ENCODE measurements around the gene CSPG4.
"Not testable (repeated sequence)": the region's sequence is repeated elsewhere in the genome, so short reads cannot be mapped to it uniquely, and the experiment has no call there.

Gene CSPG4

DNA sequence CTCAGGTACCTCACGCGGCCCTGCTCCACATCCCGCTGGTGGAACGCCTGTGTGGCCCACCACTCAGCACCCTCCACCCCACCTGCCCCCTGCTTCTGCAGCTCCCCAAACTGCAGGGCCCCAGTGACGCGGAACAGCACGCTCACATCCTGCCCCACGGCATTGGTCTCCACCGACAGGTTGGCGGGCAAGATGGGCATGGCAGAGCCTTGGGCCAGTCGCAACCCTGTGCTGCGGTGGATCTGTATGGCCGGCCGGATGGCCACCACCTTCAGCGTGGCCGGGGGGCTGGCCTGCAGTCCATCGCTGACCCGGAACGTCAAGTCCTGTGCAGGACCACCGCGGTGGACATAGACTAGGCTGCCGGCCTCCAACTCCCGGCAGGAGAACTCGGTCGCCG is 23.8 kb downstream of the CSPG4 start:
- TF ChIP-seq, protein P1, sequence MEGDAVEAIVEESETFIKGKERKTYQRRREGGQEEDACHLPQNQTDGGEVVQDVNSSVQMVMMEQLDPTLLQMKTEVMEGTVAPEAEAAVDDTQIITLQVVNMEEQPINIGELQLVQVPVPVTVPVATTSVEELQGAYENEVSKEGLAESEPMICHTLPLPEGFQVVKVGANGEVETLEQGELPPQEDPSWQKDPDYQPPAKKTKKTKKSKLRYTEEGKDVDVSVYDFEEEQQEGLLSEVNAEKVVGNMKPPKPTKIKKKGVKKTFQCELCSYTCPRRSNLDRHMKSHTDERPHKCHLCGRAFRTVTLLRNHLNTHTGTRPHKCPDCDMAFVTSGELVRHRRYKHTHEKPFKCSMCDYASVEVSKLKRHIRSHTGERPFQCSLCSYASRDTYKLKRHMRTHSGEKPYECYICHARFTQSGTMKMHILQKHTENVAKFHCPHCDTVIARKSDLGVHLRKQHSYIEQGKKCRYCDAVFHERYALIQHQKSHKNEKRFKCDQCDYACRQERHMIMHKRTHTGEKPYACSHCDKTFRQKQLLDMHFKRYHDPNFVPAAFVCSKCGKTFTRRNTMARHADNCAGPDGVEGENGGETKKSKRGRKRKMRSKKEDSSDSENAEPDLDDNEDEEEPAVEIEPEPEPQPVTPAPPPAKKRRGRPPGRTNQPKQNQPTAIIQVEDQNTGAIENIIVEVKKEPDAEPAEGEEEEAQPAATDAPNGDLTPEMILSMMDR (IDR thresholded peaks at IDR 0.05; ENCODE audit: poor library complexity, severe bottlenecking) = no peak
- no peak for ATAC-seq (ENCODE audit: low read depth)
- Histone ChIP-seq H3K36me3 (ENCODE audit: low read depth) (no peaks in the 10 kb centered on the region), H3K9me3 (ENCODE audit: severe bottlenecking) (no peaks in the 10 kb centered on the region), H3K27ac (ENCODE audit: poor library complexity, severe bottlenecking) (no peak overlapping the region), H3K4me1 (ENCODE audit: insufficient read depth, poor library complexity, severe bottlenecking) (peaks cover 2% of the 10 kb centered on the region), H3K27me3 (ENCODE audit: insufficient read depth, poor library complexity, severe bottlenecking) (no peaks in the 10 kb centered on the region), H3K4me3 (ENCODE audit: severe bottlenecking) (no peak overlapping the region)
- DNase-seq (ENCODE audit: low spot score) = no peak

- no peaks in the 10 kb centered on the region for H3K36me3 ChIP-seq (ENCODE audit: low read depth)
- DNase-seq (ENCODE audit: low spot score) (no peak), ATAC-seq (ENCODE audit: low read depth) (no peak)
- H3K9me3 ChIP-seq (ENCODE audit: severe bottlenecking) = no peaks in the 10 kb centered on the region
- no peak overlapping the region for H3K27ac ChIP-seq (ENCODE audit: poor library complexity, severe bottlenecking)
- H3K4me3 ChIP-seq (ENCODE audit: severe bottlenecking) = no peak overlapping the region
- H3K4me1 ChIP-seq (ENCODE audit: insufficient read depth, poor library complexity, severe bottlenecking) = no peaks in the 10 kb centered on the region
- no peaks in the 10 kb centered on the region for H3K27me3 ChIP-seq (ENCODE audit: insufficient read depth, poor library complexity, severe bottlenecking)
- TF ChIP-seq, protein P1 (IDR thresholded peaks at IDR 0.05; ENCODE audit: poor library complexity, severe bottlenecking) = no peak
Observed at GRCh38 chr15:75688278-75688557, 24.4 kb downstream of the CSPG4 start.

DNA sequence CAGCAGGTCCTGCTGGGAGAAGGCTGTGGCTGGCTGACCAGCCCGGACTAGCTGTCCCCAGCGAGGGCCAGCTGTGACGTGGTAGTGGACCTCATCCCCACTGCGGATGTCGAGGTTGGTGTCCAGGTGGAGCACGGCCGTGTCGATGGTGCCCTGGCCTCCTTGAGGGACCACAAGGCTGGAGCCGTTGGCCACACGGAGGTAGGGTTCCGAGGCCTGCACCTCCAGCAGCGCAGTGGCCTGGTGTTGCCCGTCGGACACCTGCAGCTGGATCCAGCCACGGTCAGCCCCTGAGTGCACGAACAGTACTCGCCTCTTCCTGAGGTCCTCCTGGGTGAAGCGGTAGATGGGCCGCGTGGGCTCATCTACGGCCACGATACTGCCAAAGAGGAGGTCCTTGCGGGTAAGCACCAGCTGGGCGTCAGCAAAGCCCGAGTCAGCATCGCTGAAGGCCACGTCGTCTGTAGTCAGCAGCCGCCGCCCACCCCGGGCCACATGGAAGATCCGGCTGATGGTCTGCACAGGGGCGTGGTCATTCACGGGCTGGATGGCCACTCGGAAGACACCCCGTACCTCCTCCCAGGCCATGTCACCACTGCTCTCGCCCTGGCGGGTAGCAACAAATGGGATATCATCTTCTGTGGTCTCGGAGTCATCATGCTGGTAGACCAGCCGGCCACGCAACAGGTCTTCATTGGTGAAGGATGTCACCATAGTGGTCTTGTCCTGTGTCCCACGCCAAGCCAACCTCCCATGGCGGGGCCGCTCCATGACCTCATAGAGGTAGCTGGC is 25.0 kb downstream of the CSPG4 start:
- no peaks in the 10 kb centered on the region for H3K9me3 ChIP-seq (ENCODE audit: severe bottlenecking)
- H3K27me3 ChIP-seq (ENCODE audit: insufficient read depth, poor library complexity, severe bottlenecking) = no peaks in the 10 kb centered on the region
- H3K4me3 ChIP-seq (ENCODE audit: severe bottlenecking) = no peak overlapping the region
- H3K36me3 ChIP-seq (ENCODE audit: low read depth) = no peaks in the 10 kb centered on the region
- ATAC-seq (ENCODE audit: low read depth) (no peak), DNase-seq (ENCODE audit: low spot score) (no peak)
- no peak overlapping the region for H3K27ac ChIP-seq (ENCODE audit: poor library complexity, severe bottlenecking)
- TF ChIP-seq, protein P1 (IDR thresholded peaks at IDR 0.05; ENCODE audit: poor library complexity, severe bottlenecking) = no peak
- H3K4me1 ChIP-seq (ENCODE audit: insufficient read depth, poor library complexity, severe bottlenecking) = no peaks in the 10 kb centered on the region

GRCh38 chr15:75686212-75686642 is 26.4 kb downstream of the CSPG4 start:
- DNase-seq (ENCODE audit: low spot score); H3K27ac ChIP-seq (ENCODE audit: poor library complexity, severe bottlenecking); H3K4me3 ChIP-seq (ENCODE audit: severe bottlenecking); H3K36me3 ChIP-seq (ENCODE audit: low read depth); H3K9me3 ChIP-seq (ENCODE audit: severe bottlenecking); H3K27me3 ChIP-seq (ENCODE audit: insufficient read depth, poor library complexity, severe bottlenecking); H3K4me1 ChIP-seq (ENCODE audit: insufficient read depth, poor library complexity, severe bottlenecking): not testable (repeated sequence)
- TF ChIP-seq, protein P1 (IDR thresholded peaks at IDR 0.05; ENCODE audit: poor library complexity, severe bottlenecking) = peak; percentile 96
- peak; percentile 70 for ATAC-seq (ENCODE audit: low read depth)

DNA sequence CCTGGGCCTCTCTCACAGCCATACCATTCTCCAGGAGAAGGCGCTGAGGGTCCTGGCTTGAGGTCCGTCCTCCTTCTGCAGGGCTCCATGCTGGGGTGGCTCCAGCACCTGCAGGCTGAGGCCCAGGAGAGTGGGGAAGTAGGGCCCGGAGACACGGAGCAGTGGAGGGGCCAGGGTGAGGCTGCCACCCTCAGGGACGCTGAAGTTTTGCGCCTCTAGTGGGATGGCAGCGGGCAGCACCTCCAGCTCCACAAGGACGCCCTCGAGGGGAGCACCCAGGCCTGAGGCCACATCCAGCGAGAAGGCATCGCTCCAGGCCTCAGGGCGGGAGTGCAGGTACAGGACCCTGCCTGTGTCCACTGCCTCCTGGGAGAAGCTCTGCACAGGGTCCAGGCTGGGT is 27.5 kb downstream of the CSPG4 start:
- DNase-seq (ENCODE audit: low spot score) (no peak), ATAC-seq (ENCODE audit: low read depth) (no peak)
- Histone ChIP-seq H3K4me1 (ENCODE audit: insufficient read depth, poor library complexity, severe bottlenecking) (no peaks in the 10 kb centered on the region), H3K27me3 (ENCODE audit: insufficient read depth, poor library complexity, severe bottlenecking) (no peaks in the 10 kb centered on the region), H3K4me3 (ENCODE audit: severe bottlenecking) (no peak overlapping the region), H3K36me3 (ENCODE audit: low read depth) (no peaks in the 10 kb centered on the region), H3K9me3 (ENCODE audit: severe bottlenecking) (no peaks in the 10 kb centered on the region), H3K27ac (ENCODE audit: poor library complexity, severe bottlenecking) (no peak overlapping the region)
- TF ChIP-seq, protein P1 (IDR thresholded peaks at IDR 0.05; ENCODE audit: poor library complexity, severe bottlenecking) = no peak
